Osteoblast (primary cell): ENCODE results near the gene SLC27A2. TPM values are rescaled to one million over a fixed set of nuclear protein-coding genes. Genes with fewer than 3 reads are reported as not detected.

Source experiments
- DNase-seq: peaks from one replicate; pipeline ENCODE4 v3.0.0; 2011; ENCODE audit warnings: low spot score, mixed read lengths; ENCODE audit not compliant: insufficient read length; ENCODE audit errors: missing footprints
- H2AFZ ChIP-seq: 2 replicates; pipeline ENCODE4 v1.6.0; 2011; ENCODE audit warnings: mild to moderate bottlenecking, low read length
- H3K27ac ChIP-seq: 2 replicates; pipeline ENCODE4 v1.5.1; 2011; ENCODE audit warnings: mild to moderate bottlenecking, low read depth, low read length, moderate library complexity
- H3K27me3 ChIP-seq: 2 replicates; pipeline ENCODE4 v1.6.0; 2012; ENCODE audit warnings: mild to moderate bottlenecking, control low read depth, inconsistent platforms, low read length, moderate library complexity; ENCODE audit not compliant: insufficient read depth
- H3K36me3 ChIP-seq: 2 replicates; pipeline ENCODE4 v1.5.1; 2011; ENCODE audit warnings: mild to moderate bottlenecking, low read length, control low read depth, moderate library complexity; ENCODE audit not compliant: insufficient read depth
- H3K4me1 ChIP-seq: 2 replicates; pipeline ENCODE4 v1.5.1; 2011; ENCODE audit warnings: mild to moderate bottlenecking, low read length, control low read depth, moderate library complexity; ENCODE audit not compliant: insufficient read depth
- H3K4me2 ChIP-seq: 2 replicates; pipeline ENCODE4 v1.6.0; 2011; ENCODE audit warnings: mild to moderate bottlenecking, low read length; ENCODE audit not compliant: insufficient read depth
- H3K4me3 ChIP-seq: fragments of 200-600 bp; sonication (generic); 3 replicates; pipeline ENCODE4 v1.5.1; 2012; ENCODE audit warnings: mild to moderate bottlenecking, low read length, inconsistent platforms; ENCODE audit not compliant: insufficient read depth
- H3K79me2 ChIP-seq: 2 replicates; pipeline ENCODE4 v1.6.0; 2012; ENCODE audit warnings: mild to moderate bottlenecking, low read length, control low read depth, inconsistent platforms; ENCODE audit not compliant: insufficient read depth
- H3K9me3 ChIP-seq: 2 replicates; pipeline ENCODE4 v1.5.1; 2011; ENCODE audit warnings: low read depth, low read length, control low read depth
- H4K20me1 ChIP-seq: 2 replicates; pipeline ENCODE4 v1.6.0; 2012; ENCODE audit warnings: mild to moderate bottlenecking, low read length, control low read depth; ENCODE audit not compliant: insufficient read depth
- CTCF ChIP-seq: IDR thresholded peaks from 2 replicates; pipeline ENCODE4 v1.5.1; 2011; ENCODE audit warnings: mild to moderate bottlenecking, low read depth, low read length, moderate library complexity; ENCODE audit errors: extremely low read depth
- total RNA-seq: library from RNA; depleted of rRNA; stranded (reverse); fragments of >200 nt; gene quantifications from 2 replicates; pipeline ENCODE4 v1.2.3, GENCODE V29; 2012

SLC27A2 gene
- total RNA-seq, 1 donor: not detected

DNA sequence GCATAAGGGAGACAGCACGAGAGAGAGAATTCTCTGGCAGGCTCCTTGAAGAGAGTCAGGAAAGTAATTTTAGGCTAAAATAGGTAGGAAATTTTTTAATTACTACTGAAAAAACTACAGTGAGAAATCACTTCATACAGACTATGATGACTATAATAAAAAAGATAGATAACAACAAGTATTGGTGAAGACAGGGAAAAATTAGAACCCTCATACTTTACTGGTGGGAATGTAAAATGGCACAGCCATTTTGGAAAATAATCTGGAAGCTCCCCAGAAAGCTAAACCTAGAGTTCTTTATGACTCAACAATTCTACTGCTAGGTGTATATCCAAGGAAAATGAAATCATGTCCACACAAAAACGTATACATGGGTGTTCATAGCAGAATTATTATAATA, 85.6 kb downstream of the SLC27A2 start:
- H3K4me1 ChIP-seq: no peaks in the 10 kb centered on the region
- H4K20me1 ChIP-seq: no peaks in the 10 kb centered on the region
- DNase-seq: no peak
- H3K9me3 ChIP-seq: no peaks in the 10 kb centered on the region
- H2AFZ ChIP-seq: no peak overlapping the region
- H3K79me2 ChIP-seq: no peaks in the 10 kb centered on the region
- no peak overlapping the region for H3K4me2 ChIP-seq
- no peak overlapping the region for H3K4me3 ChIP-seq
- TF ChIP-seq CTCF: no peak
- peaks cover 33% of the 10 kb centered on the region for H3K27me3 ChIP-seq
- no peak overlapping the region for H3K27ac ChIP-seq
- H3K36me3 ChIP-seq: no peaks in the 10 kb centered on the region

- Histone ChIP-seq H4K20me1 (no peaks in the 10 kb centered on the region), H2AFZ (no peak overlapping the region), H3K4me1 (no peaks in the 10 kb centered on the region), H3K27ac (no peak overlapping the region), H3K4me2 (no peak overlapping the region), H3K9me3 (no peaks in the 10 kb centered on the region), H3K27me3 (no peaks in the 10 kb centered on the region), H3K36me3 (no peaks in the 10 kb centered on the region), H3K4me3 (no peak overlapping the region), H3K79me2 (no peaks in the 10 kb centered on the region)
- no peak for TF ChIP-seq CTCF
- no peak for DNase-seq
These were observed 93.1 kb downstream of the SLC27A2 start for GRCh38 chr15:50275091-50275490.

DNA sequence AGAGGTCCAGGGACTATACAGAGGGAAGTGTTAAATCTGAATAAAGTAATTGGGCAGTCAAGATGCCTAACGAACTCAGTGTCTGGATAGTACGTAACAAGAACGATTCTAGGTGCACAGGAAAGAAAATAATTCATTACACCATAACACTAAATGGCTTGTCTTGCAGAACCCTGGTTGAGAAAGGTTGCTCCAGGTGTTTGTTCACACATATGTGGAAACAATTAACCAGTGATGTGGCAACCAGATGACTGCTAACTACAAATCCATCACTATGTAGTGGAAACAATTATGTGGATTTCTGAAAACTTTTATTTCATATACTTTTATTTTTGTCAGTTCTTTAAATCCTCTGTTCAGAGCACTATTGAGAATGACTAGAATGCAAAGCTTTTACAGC, 93.9 kb downstream of the SLC27A2 start:
- Histone ChIP-seq H3K27ac (no peak overlapping the region), H3K79me2 (no peaks in the 10 kb centered on the region), H3K4me1 (no peaks in the 10 kb centered on the region), H2AFZ (no peak overlapping the region), H3K36me3 (no peaks in the 10 kb centered on the region), H3K4me3 (no peak overlapping the region), H3K4me2 (no peak overlapping the region), H3K27me3 (no peaks in the 10 kb centered on the region), H3K9me3 (no peaks in the 10 kb centered on the region), H4K20me1 (no peaks in the 10 kb centered on the region)
- no peak for DNase-seq
- TF ChIP-seq CTCF: no peak

DNA sequence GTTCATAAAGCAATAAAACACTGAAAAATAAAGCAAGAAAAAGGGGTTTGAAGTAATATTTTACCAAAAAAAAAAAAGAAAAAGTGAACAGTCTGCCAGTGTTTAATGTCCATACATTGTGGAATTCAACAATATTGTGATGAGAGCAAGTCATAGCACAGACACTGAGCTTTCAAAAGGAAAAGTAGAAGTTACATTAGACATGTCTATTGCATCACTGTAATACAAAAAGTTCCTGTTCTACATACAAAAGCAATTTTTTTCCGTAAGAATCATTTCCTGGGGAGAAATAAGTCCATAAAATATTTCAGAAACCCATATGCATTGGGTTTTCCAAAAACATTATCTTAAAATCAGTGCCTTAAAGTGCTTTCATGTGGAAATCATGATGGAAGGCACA, 95.4 kb downstream of the SLC27A2 start:
- peak; percentile 27 for DNase-seq
- no peak for TF ChIP-seq CTCF
- Histone ChIP-seq H2AFZ (no peak overlapping the region), H3K79me2 (no peaks in the 10 kb centered on the region), H4K20me1 (no peaks in the 10 kb centered on the region), H3K27me3 (no peaks in the 10 kb centered on the region), H3K9me3 (no peaks in the 10 kb centered on the region), H3K4me2 (no peak overlapping the region), H3K36me3 (no peaks in the 10 kb centered on the region), H3K4me3 (no peak overlapping the region), H3K27ac (no peak overlapping the region), H3K4me1 (no peaks in the 10 kb centered on the region)
